Erythroblast (primary cell): Measurements from ENCODE around the gene TMSB4X.

Source experiments
- GATA1 ChIP-seq: IDR thresholded peaks from 2 replicates; pipeline ENCODE4 v1.6.1; 2011; ENCODE audit warnings: low read depth, mild to moderate bottlenecking, control low read depth, low read length, moderate library complexity
- POLR2A ChIP-seq: IDR thresholded peaks from 2 replicates; pipeline ENCODE4 v1.6.1; 2011; ENCODE audit warnings: mild to moderate bottlenecking, low read length

DNA sequence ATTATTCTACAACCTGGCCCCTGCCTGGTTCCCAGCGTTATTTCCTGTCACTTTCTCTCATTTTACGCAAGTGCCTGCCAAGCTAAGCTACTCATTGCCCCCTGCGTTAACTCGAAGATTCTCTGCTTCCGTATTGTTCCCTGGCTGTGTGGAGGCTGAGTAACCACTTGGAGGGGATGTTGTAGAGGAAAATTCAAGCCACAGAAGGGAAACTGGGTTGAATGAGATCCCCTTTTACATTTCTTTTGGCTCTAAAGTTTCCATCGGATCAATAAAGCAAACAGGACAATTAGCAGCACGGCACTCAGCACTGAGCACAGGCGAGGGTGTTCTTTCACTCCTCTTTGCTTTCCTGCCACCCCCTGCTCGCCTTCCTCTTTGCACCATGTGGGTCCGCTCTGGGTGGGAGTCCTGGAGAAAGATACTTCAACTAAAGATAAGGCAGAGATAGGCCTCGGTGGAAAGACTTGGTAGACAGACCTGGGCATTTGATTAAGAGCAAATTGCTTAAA is 4.2 kb upstream of the TMSB4X start:
- no peak for TF ChIP-seq POLR2A
- no peak for TF ChIP-seq GATA1
